Stimulated activated naive CD8-positive, alpha-beta T cell treated with anti-CD3 and anti-CD28 coated beads, Interleukin-15, amount 100 ng/mL, for 72 hours (primary cell): ENCODE data around the gene FGF3.
A peak's percentile ranks its signal among the peaks of the same experiment; 100 is the strongest.

Source experiments
- ATAC-seq: fragments of 150-1000 bp; cut with Tn5 transposase; 2 replicates; pipeline ENCODE4 v1.10.0; 2021; ENCODE audit warnings: mild to moderate bottlenecking, moderate library complexity
- DNase-seq, 2 donors: peaks; one replicate each; pipeline ENCODE4 v3.0.0; 2021 to 2022
- H3K27ac Mint-ChIP-seq, 2 donors: one replicate each; pipeline ENCODE4 v1.8.0; 2022; ENCODE audit warnings: mild to moderate bottlenecking in 2 of 2, mixed read lengths in 2 of 2, moderate library complexity in 2 of 2
- H3K27me3 Mint-ChIP-seq: one replicate; pipeline ENCODE4 v1.8.0; 2022; ENCODE audit warnings: mixed read lengths
- H3K4me1 Mint-ChIP-seq: one replicate; pipeline ENCODE4 v1.8.0; 2022; ENCODE audit warnings: mild to moderate bottlenecking, mixed read lengths
- H3K4me3 Mint-ChIP-seq, 2 donors: one replicate each; pipeline ENCODE4 v1.8.0; 2022; ENCODE audit warnings: mild to moderate bottlenecking in 2 of 2, mixed read lengths in 2 of 2, moderate library complexity in 1 of 2
- H3K9me3 Mint-ChIP-seq, 2 donors: one replicate each; pipeline ENCODE4 v1.8.0; 2022; ENCODE audit warnings: mixed read lengths in 2 of 2

Gene FGF3

GRCh38 chr11:69834811-69835800 lies 15.9 kb upstream of the FGF3 start:
- ATAC-seq (peak; percentile 49), DNase-seq (no peak)
- Mint-ChIP-seq H3K9me3 (no peaks in the 10 kb centered on the region), H3K27ac (no peak overlapping the region), H3K4me1 (peaks cover 16% of the 10 kb centered on the region), H3K27me3 (peaks cover 53% of the 10 kb centered on the region), H3K4me3 (no peak overlapping the region)

GRCh38 chr11:69834251-69834650 lies 15.0 kb upstream of the FGF3 start:
- H3K27me3 Mint-ChIP-seq: peaks cover 53% of the 10 kb centered on the region
- H3K9me3 Mint-ChIP-seq: no peaks in the 10 kb centered on the region

GRCh38 chr11:69832561-69833413 lies 13.6 kb upstream of the FGF3 start:
- H3K4me1 Mint-ChIP-seq: peaks cover 16% of the 10 kb centered on the region
- H3K4me3 Mint-ChIP-seq: no peak overlapping the region
- H3K9me3 Mint-ChIP-seq: no peaks in the 10 kb centered on the region
- H3K27ac Mint-ChIP-seq: no peak overlapping the region
- ATAC-seq (no peak), DNase-seq (no peak)
- H3K27me3 Mint-ChIP-seq: peaks cover 60% of the 10 kb centered on the region

More at GRCh38 chr11:69834251-69834650, 15.0 kb upstream of the FGF3 start:
- Mint-ChIP-seq H3K27ac (peak overlapping the region in 1 of 2 donors; percentile 54), H3K4me1 (peaks cover 16% of the 10 kb centered on the region), H3K4me3 (no peak overlapping the region)
- ATAC-seq: no peak
- DNase-seq: no peak

- ATAC-seq (no peak), DNase-seq (no peak)
- H3K9me3 Mint-ChIP-seq: no peaks in the 10 kb centered on the region
- peaks cover 60% of the 10 kb centered on the region for H3K27me3 Mint-ChIP-seq
- no peak overlapping the region for H3K4me3 Mint-ChIP-seq
- H3K27ac Mint-ChIP-seq: no peak overlapping the region
- peaks cover 16% of the 10 kb centered on the region for H3K4me1 Mint-ChIP-seq
These were observed 12.8 kb upstream of the FGF3 start for GRCh38 chr11:69831985-69832384.

GRCh38 chr11:69830086-69830485 lies 10.9 kb upstream of the FGF3 start:
- no peak overlapping the region for H3K4me3 Mint-ChIP-seq
- peaks cover 4% of the 10 kb centered on the region for H3K4me1 Mint-ChIP-seq
- H3K27ac Mint-ChIP-seq: no peak overlapping the region
- ATAC-seq (no peak), DNase-seq (no peak)
- H3K27me3 Mint-ChIP-seq: peaks cover 54% of the 10 kb centered on the region
- H3K9me3 Mint-ChIP-seq: no peaks in the 10 kb centered on the region

- DNase-seq (no peak), ATAC-seq (no peak)
- Mint-ChIP-seq H3K4me3 (no peak overlapping the region), H3K4me1 (no peaks in the 10 kb centered on the region), H3K9me3 (no peaks in the 10 kb centered on the region), H3K27ac (no peak overlapping the region), H3K27me3 (peaks cover 48% of the 10 kb centered on the region)
These were observed 9.7 kb upstream of the FGF3 start for GRCh38 chr11:69828971-69829344.

- Mint-ChIP-seq H3K4me3 (no peak overlapping the region), H3K4me1 (no peaks in the 10 kb centered on the region), H3K9me3 (no peaks in the 10 kb centered on the region), H3K27ac (no peak overlapping the region), H3K27me3 (peaks cover 49% of the 10 kb centered on the region)
- DNase-seq (no peak), ATAC-seq (no peak)
These were observed 9.2 kb upstream of the FGF3 start for GRCh38 chr11:69828276-69828970.

GRCh38 chr11:69826773-69827172 lies 7.6 kb upstream of the FGF3 start:
- H3K9me3 Mint-ChIP-seq: no peaks in the 10 kb centered on the region
- DNase-seq (no peak), ATAC-seq (no peak)
- H3K4me1 Mint-ChIP-seq: no peaks in the 10 kb centered on the region
- H3K27me3 Mint-ChIP-seq: peaks cover 49% of the 10 kb centered on the region
- H3K4me3 Mint-ChIP-seq: no peak overlapping the region
- no peak overlapping the region for H3K27ac Mint-ChIP-seq

- DNase-seq: no peak
- H3K9me3 Mint-ChIP-seq: no peaks in the 10 kb centered on the region
- H3K27ac Mint-ChIP-seq: peak overlapping the region in 1 of 2 donors; percentile 61
- peaks cover 54% of the 10 kb centered on the region for H3K27me3 Mint-ChIP-seq
- H3K4me3 Mint-ChIP-seq: no peak overlapping the region
- H3K4me1 Mint-ChIP-seq: no peaks in the 10 kb centered on the region
- no peak for ATAC-seq
These were observed 6.7 kb upstream of the FGF3 start for GRCh38 chr11:69825941-69826340.

GRCh38 chr11:69825037-69825834 lies 6.0 kb upstream of the FGF3 start:
- Mint-ChIP-seq H3K4me1 (no peaks in the 10 kb centered on the region), H3K27ac (no peak overlapping the region), H3K4me3 (no peak overlapping the region), H3K27me3 (peaks cover 61% of the 10 kb centered on the region), H3K9me3 (no peaks in the 10 kb centered on the region)
- ATAC-seq (no peak), DNase-seq (no peak)

- Mint-ChIP-seq H3K4me1 (no peaks in the 10 kb centered on the region), H3K4me3 (no peak overlapping the region), H3K9me3 (no peaks in the 10 kb centered on the region), H3K27ac (peak overlapping the region in 1 of 2 donors; percentile 90), H3K27me3 (peaks cover 70% of the 10 kb centered on the region)
- no peak for ATAC-seq
- DNase-seq: no peak
These were observed 4.5 kb upstream of the FGF3 start for GRCh38 chr11:69823641-69824265.

GRCh38 chr11:69822676-69823494 lies 3.7 kb upstream of the FGF3 start:
- H3K9me3 Mint-ChIP-seq: no peaks in the 10 kb centered on the region
- no peak for ATAC-seq

GRCh38 chr11:69821511-69822040 lies 2.4 kb upstream of the FGF3 start:
- peaks cover 75% of the 10 kb centered on the region for H3K27me3 Mint-ChIP-seq

More at GRCh38 chr11:69822676-69823494, 3.7 kb upstream of the FGF3 start:
- Mint-ChIP-seq H3K4me1 (no peaks in the 10 kb centered on the region), H3K27ac (no peak overlapping the region), H3K27me3 (peaks cover 66% of the 10 kb centered on the region), H3K4me3 (no peak overlapping the region)
- no peak for DNase-seq

More at GRCh38 chr11:69821511-69822040, 2.4 kb upstream of the FGF3 start:
- H3K4me3 Mint-ChIP-seq: no peak overlapping the region
- no peaks in the 10 kb centered on the region for H3K4me1 Mint-ChIP-seq
- H3K9me3 Mint-ChIP-seq: no peaks in the 10 kb centered on the region
- H3K27ac Mint-ChIP-seq: no peak overlapping the region
- ATAC-seq: no peak
- DNase-seq: no peak
